ENCODE results near the gene ST6GALNAC1. TPM values are rescaled to one million over a fixed set of nuclear protein-coding genes. Genes with fewer than 3 reads are reported as not detected.
"Not testable (repeated sequence)": the region's sequence is repeated elsewhere in the genome, so short reads cannot be mapped to it uniquely, and the experiment has no call there.

The ST6GALNAC1 gene
- total RNA-seq, 6 experiments from 2014 or later, result not detected

DNA sequence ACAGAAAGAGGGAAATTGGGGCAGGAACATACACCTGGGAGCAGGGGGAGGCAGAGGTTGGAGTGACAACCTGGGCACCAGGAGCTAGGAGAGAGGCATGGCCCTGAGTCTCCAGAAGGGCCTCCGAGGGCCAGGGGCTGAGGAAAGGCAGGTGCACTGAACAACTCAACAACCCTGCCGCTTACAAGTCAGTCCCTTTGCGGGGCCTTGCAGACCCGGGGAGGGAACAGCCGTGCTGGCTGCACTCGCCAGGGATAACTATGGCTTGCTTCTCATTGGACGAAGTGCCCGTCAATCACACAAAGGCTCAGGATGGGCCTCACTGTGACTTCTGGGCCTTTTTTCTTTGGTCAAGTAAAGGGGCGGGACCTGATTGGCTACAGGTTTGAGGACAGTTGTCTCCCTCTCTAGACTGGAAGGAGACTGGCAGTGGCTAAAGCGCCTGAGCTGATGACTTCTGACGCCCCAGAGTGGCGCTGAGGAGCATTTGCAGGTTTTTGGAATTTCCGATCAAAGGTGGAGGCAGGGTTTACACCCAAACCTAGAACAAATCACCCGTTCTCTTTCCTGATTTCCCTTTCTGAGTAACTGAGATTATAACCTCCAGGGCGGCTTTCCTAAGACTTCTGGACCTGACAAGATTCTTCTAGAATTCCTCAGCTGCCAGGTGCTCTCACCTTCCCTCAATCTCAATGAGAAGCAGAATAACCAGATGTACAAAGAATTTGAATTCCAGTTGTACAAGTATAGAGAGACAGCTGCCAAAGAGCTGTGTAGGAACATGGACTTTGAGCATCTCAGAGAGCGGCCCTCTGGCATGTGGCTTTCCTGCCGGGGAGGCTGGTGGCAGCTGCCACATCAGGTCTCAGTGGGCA, 30.3 kb downstream of the ST6GALNAC1 start:
- H3K27ac Mint-ChIP-seq, result no peak overlapping the region
- H3K9me3 Mint-ChIP-seq, result peaks cover 11% of the 10 kb centered on the region
- H3K27me3 Mint-ChIP-seq (ENCODE audit: insufficient read depth), result peaks cover 37% of the 10 kb centered on the region
- TF ChIP-seq, protein P1, sequence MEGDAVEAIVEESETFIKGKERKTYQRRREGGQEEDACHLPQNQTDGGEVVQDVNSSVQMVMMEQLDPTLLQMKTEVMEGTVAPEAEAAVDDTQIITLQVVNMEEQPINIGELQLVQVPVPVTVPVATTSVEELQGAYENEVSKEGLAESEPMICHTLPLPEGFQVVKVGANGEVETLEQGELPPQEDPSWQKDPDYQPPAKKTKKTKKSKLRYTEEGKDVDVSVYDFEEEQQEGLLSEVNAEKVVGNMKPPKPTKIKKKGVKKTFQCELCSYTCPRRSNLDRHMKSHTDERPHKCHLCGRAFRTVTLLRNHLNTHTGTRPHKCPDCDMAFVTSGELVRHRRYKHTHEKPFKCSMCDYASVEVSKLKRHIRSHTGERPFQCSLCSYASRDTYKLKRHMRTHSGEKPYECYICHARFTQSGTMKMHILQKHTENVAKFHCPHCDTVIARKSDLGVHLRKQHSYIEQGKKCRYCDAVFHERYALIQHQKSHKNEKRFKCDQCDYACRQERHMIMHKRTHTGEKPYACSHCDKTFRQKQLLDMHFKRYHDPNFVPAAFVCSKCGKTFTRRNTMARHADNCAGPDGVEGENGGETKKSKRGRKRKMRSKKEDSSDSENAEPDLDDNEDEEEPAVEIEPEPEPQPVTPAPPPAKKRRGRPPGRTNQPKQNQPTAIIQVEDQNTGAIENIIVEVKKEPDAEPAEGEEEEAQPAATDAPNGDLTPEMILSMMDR (IDR thresholded peaks at IDR 0.05), result no peak
- peak; percentile 18 for DNase-seq
- H3K4me1 Mint-ChIP-seq (ENCODE audit: low read depth), result no peaks in the 10 kb centered on the region
- H3K4me3 Mint-ChIP-seq, result no peak overlapping the region
- H3K36me3 Mint-ChIP-seq (ENCODE audit: low read depth), result no peaks in the 10 kb centered on the region

DNA sequence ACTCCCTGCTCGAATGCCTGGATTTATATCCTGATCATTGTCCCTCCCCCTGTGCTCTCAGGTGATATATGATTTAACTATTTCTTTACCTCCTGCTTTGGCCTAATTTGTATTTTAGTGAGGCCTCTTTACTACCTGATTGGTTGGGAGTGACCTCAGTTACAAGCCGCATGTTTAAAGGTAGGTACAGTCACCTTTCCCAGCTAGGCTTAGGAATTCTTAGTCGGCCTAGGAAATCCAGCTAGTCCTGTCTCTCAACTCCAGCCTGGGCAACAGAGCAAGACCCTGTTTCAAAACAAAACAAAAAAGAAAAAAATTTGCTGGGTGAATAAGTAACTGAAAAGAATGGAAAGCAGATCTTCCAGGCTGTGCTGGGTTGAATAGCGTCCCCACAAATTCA, 31.1 kb downstream of the ST6GALNAC1 start:
- Mint-ChIP-seq H3K9me3 (peaks cover 11% of the 10 kb centered on the region), H3K27me3 (ENCODE audit: insufficient read depth) (peaks cover 30% of the 10 kb centered on the region), H3K36me3 (ENCODE audit: low read depth) (no peaks in the 10 kb centered on the region), H3K4me1 (ENCODE audit: low read depth) (no peaks in the 10 kb centered on the region), H3K27ac (no peak overlapping the region), H3K4me3 (no peak overlapping the region)
- no peak for DNase-seq
- TF ChIP-seq, protein P1 (IDR thresholded peaks at IDR 0.05), result no peak

DNA sequence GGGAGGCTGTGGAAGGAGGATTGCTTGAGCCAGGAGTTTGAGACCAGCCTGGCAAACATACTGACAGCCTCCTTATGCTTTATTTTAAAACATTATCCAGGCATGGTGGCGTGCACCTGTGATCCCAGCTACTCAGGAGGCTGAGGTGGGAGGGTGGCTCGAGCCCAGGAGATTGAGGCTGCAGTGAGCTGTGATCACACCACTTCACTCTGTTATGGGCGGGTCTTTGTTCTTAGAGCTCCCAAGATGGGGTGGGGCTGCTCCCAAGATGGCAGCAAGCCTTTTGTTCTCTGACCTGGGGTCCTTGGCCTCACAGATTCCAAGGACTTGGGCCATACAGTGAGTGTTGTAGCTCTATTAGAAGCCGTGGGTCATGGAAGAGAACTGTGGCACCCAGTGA, 31.8 kb downstream of the ST6GALNAC1 start:
- TF ChIP-seq, protein P1 (IDR thresholded peaks at IDR 0.05), result no peak
- H3K27me3 Mint-ChIP-seq (ENCODE audit: insufficient read depth), result peaks cover 23% of the 10 kb centered on the region
- H3K36me3 Mint-ChIP-seq (ENCODE audit: low read depth), result no peaks in the 10 kb centered on the region
- H3K4me3 Mint-ChIP-seq, result no peak overlapping the region
- H3K9me3 Mint-ChIP-seq, result peaks cover 11% of the 10 kb centered on the region
- no peak for DNase-seq
- H3K4me1 Mint-ChIP-seq (ENCODE audit: low read depth), result no peaks in the 10 kb centered on the region
- H3K27ac Mint-ChIP-seq, result no peak overlapping the region

DNA sequence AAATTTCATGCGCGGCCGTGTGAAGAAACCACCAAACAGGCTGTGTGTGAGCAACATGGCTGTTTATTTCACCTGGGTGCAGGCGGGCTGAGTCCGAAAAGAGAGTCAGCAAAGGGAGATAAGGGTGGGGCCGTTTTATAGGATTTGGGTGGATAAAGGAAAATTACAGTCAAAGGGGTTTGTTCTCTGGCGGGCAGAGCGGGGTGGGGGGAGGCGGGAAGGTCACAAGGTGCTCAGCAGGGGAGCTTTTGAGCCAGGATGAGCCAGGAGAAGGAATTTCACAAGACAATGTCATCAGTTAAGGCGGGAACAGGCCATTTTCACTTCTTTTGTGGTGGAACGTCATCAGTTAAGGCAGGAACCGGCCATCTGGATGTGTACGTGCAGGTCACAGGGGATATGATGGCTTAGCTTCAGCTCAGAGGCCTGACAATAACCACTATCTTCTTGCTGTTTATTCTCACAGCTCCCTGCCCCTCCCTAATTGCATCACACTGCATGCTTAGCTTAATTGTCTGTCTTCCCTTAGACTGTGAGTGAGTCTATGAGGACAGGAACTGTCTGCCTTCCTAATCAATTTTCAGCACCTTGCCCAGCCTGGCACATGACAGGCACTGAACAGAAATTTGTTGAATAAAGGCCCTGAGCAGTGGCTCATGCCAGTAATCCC, 32.3 kb downstream of the ST6GALNAC1 start:
- not testable (repeated sequence) for H3K4me3 Mint-ChIP-seq; H3K36me3 Mint-ChIP-seq (ENCODE audit: low read depth); H3K27ac Mint-ChIP-seq; DNase-seq; H3K4me1 Mint-ChIP-seq (ENCODE audit: low read depth)
- peaks cover 23% of the 10 kb centered on the region for H3K27me3 Mint-ChIP-seq (ENCODE audit: insufficient read depth)
- peaks cover 11% of the 10 kb centered on the region for H3K9me3 Mint-ChIP-seq

DNA sequence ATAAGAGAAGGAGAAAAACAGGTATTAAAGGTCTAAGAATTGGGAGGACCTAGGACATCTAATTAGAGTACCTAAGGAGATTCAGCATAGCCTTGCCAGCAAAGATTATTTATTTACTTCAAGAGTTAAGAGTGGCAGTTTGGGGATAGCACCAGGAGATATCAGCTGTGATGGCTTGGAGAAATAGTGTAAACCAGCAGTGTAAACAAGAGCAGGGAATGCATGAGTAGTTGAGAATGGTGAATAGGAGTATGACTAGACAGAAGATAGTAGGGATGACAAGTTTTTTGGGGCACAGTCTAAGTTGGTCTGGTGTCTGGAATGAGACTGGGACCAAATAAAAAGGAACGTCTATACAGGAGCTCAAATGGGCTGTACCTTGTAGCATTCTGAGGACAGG, 36.9 kb downstream of the ST6GALNAC1 start:
- H3K4me1 Mint-ChIP-seq (ENCODE audit: low read depth), result peaks cover 16% of the 10 kb centered on the region
- not testable (repeated sequence) for H3K27ac Mint-ChIP-seq; DNase-seq; H3K9me3 Mint-ChIP-seq; H3K4me3 Mint-ChIP-seq; H3K36me3 Mint-ChIP-seq (ENCODE audit: low read depth)
- H3K27me3 Mint-ChIP-seq (ENCODE audit: insufficient read depth), result peaks cover 14% of the 10 kb centered on the region

DNA sequence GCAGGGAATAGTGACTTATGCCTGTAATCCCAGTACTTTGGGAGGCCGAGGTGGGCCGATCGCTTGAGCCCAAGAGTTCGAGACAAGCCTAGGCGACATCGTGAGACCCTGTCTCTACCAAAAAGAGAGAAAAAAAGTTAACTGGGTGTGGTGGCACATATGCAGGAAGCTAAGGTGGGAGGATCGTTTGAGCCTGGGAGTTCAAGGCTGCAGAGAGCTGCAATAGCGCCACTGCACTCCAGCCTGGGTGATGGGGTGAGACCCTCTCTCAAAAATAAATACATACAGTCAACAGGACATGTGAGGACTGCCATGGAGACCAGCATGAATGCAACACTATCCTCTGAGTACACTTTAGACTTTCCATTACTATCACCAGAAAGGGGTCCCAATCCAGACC, 42.5 kb downstream of the ST6GALNAC1 start:
- H3K4me3 Mint-ChIP-seq, result peak overlapping the region; percentile 30; the same call in 1 of the 2 replicates
- no peaks in the 10 kb centered on the region; the same call in 1 of the 2 replicates for H3K36me3 Mint-ChIP-seq (ENCODE audit: low read depth)
- TF ChIP-seq, protein P1 (IDR thresholded peaks at IDR 0.05), result no peak
- H3K27me3 Mint-ChIP-seq (ENCODE audit: insufficient read depth), result peaks cover 9% of the 10 kb centered on the region
- H3K4me1 Mint-ChIP-seq (ENCODE audit: low read depth), result peaks cover 38% of the 10 kb centered on the region
- DNase-seq, result no peak
- 0 out of 2 replicates have a peak overlapping the region, but pooled peaks have one; percentile 13 for H3K27ac Mint-ChIP-seq
- peaks cover 4% of the 10 kb centered on the region; the same call in 1 of the 2 replicates for H3K9me3 Mint-ChIP-seq

Data from HFFc6 (cell line).